Renal pelvis (tissue), 4 donors: ENCODE results near the gene ANKS6. TPM values are rescaled to one million over a fixed set of nuclear protein-coding genes. Genes with fewer than 3 reads are reported as not detected.

ENCODE experiments used
- DNase-seq: peaks from one replicate; pipeline ENCODE4 v3.0.0-alpha.2; 2013
- polyA plus RNA-seq, 3 donors: library from polyadenylated mRNA; unstranded; fragments of 120-200 nt; gene quantifications; one replicate each; pipeline ENCODE4 v1.2.1, GENCODE V29; 2013; ENCODE audit not compliant: insufficient read length in 3 of 3

ANKS6 gene
- polyA plus RNA-seq, 3 donors: 25.7 to 32.7 (median 30.0) TPM

DNA sequence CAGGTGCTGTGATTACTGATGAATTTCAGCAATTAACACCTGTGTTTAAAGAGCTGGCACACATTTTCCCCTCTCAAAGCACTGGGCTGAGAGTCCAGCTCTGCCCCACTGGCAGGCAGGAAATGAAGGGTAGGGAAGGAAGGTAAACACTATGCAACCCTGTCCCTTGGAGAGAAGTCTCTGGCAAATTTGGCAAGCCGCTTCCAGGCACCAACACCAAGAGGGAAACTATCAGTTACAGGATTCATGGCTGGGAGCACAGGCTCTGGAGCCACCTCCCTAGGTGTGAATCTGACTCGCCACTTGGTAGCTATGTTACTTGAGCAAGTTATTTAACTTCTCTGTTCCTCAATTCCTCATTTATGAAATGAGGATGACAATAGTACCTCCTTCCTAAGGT, 3.3 kb downstream of the ANKS6 start:
- no peak for DNase-seq

DNA sequence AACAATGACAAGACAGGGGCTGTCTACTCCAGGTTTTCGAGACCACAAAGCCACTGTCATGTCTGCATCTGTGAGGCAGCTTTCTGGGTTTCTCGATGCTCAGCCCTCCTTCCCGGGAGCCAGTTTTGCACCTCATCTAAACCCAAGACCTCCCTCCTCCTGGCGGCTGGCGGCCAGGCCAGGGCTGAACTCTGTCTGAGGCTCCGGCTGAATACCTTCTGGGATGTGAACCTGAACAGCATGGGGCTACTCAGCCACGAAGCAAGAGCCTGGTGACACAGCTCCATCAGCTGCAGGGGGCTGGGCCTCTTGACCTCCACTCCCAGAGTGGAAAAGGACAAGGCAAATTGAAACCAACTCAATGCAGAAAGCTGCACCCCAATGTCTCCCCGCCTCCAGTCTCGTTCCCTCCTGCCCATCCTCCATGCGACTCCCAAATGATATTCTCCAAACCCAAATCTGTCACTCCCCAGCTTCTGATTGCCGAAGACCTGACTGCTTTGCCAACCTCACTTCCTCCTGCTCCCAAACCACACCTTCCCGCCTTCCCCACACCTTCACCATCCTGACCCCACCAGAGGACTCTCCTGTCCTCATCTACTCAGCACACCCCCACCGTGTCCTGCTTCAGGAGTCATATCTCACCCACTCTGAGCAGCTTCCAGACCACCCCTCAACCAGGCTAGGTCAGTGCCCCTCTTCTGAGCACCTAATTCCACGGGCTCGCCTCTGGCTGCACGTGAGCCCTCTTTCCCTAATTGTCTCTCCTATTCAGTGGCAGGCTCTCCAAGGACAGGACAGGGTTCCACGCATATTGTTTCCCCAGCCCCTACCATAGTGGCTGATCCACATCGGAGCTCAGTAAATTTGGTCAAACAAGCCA, 4.5 kb downstream of the ANKS6 start:
- peak; percentile 68 for DNase-seq

DNA sequence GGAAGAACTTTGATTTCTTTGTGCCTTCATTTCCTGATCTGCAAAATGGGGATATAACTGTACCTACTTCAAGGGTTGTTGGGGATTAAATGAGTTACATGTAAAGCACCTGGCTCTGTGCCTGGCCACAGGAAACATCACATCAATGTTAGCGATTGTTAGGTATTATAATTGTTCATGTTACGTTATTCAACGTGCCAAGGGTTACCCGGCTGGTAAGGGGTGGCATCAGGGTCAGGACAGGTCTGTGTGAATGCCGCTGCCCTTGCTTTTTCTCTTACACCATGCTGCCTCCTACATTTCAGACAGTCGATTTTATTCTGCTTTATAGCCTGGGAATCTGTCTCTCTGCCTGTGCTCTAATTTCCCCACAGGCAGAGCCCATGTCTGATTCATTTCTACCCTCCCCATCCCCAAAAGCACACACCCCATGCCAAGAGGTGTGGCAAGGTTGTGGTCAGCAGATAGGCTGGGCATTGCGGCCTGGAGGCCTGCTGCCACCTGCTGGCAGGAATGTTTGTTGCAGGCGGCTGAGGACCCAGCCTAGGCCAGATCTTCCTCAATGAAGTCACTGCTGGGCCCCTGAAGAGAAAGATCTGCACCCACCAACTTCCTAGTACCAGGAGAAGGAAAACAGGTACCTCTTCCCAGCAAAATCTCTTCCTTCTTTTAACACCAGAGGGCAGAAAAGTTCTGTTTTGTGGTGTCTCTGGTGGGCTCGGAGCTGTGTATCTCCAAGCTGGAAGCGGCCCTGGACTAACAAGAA, 5.3 kb downstream of the ANKS6 start:
- peak; percentile 73 for DNase-seq

DNA sequence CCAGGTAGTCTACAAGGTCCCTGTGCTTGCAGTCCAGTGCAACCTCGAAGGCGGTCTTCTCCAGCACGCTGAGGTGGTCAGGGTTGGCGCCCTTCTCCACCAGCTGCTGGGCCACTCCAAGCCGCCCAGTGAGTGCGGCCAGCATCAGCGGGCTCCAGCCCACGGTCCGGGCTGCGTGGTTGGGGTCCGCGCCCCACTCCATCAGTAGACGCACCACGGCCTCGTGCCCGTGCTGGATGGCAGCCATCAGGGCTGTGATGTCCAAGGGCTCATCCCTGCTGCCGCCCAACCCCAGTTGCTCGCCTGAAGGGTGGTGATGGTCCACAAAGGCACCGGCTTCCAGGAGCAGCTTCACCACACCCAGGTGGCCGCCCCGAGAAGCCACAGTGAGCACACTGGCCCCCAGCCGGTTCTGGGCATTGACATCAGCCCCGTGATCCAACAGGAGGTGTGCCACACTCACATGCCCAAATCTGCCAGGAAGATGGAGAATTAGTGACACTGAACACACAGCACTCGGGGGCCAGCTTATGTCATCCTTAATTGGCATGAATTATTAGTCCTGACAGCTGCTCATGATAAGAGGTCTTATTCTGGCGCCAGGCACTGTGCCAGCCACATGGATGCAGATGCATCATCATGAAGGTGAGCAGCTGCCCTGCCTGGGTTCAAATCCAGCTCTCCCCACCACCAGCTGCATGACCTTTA, 6.1 kb downstream of the ANKS6 start:
- DNase-seq: no peak

DNA sequence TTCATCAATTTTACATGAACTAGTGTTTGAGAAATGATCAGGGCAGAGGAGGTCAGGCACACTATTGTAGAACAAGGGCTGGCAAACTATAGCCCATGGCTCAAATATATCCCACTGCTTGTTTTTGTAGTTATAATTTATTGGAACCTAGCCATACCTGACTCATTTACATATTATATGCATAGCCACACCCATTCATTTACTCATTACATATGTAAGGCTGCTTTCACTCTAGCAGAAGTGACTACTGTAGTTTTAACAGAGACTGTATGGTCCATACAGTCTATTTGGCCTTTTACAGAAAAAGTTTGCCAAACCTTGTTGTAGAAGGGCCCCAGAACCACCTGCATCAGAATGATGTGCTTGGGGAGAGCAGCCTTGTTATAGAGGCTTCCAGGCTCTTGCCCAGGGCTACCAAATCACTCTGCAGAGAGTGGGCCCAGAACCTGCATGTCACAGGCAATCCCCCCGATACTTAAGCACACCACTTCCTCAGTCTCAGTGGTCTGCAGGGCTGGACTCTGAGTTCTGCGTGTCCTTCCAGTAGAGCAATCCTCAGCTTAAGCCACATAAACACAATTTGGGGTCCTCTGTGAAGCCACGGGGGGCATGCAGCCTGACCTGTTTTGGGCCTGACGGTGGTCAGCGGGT, 6.7 kb downstream of the ANKS6 start:
- no peak for DNase-seq

DNA sequence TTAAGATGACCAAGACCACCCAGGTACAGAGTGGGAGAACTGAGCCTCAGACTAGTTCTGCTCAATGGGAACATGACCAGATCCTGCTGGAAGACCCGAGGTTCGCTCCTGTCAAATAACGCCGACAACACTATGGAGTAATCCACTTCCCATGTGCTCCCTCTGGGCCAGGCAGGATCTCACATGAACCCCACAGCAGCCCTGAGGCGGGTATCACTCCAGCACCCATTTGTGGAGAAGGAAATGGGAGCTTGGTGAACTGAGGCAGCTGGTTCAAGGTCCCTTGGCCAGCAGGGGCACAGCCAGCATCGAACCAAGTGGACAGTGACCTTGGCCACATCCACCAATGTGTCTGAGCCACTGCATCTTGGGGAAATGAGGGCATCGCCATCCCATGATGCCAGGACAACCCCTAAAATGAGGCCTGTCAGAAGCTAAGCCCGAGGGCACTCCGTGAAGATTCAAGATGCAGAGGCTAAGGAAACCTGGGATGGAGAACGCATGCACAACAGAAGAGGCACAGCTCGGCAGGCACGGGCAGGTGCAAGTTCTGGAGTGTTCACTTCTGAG, 8.5 kb downstream of the ANKS6 start:
- DNase-seq: no peak

DNA sequence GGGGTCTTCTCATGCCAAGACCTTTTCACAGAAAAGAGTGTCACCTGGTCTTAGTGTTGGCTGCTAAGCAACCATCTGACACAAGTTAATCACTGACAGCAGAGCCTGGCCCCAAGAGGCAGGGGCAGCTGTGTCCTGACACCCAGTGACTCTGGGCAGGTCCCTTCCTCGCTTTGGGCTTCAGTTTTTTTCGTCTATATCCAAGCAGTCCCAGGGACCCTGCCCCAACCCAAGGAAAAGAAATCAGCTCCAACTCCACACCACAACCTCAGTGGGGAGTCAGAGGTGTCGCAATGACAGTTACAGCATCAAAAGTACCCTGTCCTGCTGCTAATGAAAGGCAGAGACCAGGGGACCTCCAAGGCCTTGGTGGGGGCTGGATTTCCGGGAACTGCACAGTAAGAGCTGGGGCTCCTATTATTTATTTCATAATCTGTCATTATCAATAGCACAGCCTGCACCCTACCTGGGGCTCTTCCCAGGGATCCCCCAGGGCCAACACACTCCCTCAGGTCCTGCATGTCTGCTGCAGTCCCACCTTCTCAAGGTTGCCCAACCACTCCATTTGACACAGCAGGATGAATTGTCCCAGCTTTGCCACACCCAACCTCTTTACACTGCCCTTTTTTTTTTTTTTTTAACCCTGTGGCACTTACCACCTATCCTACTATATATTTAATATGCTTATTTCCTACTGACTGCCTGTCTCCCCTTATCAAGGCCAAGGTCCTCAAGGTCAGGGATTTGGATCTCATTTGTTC, 9.4 kb downstream of the ANKS6 start:
- DNase-seq: no peak

DNA sequence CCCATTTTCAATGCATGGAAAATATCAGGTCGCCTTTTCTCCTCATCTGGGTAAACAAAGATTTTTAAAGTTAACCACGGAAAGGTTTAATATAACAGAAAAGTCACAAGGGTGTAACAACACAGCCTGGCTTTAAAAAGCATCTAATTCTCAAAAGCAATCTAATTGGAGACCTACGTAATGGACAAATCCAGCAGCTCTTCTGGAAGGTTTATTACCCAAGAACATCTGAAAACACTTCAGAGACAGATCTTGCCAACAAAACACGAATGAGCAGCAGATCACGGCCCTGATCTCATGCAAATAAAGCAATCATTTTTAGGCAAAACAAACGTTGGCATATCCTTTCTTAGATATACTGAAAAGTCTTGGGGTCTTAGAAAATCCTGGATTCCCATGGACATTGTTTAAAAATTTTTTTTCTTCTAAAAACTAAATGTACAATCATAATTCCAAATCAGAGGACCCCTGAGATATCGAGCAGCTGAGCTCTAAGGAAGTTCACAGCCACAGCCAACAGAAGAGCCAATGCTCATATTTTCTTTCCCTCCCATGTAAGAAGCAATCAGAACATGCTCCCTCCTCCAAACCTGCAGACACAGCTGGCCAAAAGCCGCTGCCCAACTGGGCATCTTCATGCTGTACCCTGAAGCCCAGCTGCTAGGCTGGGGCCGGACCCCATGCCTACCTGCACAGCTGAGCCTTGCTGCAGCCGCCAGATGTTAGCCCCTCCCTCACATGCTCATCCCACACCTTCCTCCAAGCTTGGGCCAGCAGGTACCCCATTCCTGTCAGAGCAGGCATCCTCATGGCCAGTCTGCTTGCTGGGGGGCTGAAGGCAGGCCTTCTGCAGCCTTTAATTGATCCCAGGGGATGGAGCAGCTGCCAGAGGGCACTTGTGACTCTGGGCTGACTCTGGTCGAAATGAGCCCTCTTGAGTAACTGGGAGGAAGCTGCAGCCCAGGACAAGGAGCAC, 11.2 kb downstream of the ANKS6 start:
- DNase-seq: no peak

DNA sequence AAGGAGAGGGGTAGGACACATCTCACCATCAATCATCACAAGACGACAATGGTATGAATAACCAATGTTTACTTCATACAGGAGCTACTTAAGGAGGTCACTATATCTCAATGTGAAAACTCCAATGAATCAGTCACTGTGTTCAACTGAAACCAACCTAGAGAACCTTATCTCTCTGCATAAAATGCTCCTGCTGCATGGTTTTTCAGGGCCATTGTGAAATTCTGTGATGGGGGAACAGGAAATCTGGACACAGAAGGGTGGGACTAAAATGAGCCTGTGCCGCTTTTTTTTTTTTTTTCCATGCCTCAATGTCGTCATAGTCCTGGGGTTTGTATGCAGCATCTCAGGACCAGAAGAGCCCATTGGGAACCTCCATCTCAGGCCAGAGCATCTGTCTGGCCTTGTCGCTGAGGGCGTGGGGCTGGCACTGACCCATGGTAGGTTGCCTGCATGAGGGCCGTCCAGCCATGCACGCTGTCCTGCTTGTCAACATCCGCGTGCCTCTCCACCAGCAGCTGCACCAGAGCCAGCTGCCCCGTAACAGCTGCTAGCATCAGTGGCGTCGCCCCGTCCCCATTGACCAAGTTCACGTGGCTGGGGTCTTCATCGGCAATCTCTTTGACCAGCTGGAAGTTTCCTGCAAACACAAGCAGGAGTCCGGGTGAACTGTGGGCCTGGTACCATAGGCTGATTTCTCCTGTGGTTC, 12.7 kb downstream of the ANKS6 start:
- DNase-seq: no peak

DNA sequence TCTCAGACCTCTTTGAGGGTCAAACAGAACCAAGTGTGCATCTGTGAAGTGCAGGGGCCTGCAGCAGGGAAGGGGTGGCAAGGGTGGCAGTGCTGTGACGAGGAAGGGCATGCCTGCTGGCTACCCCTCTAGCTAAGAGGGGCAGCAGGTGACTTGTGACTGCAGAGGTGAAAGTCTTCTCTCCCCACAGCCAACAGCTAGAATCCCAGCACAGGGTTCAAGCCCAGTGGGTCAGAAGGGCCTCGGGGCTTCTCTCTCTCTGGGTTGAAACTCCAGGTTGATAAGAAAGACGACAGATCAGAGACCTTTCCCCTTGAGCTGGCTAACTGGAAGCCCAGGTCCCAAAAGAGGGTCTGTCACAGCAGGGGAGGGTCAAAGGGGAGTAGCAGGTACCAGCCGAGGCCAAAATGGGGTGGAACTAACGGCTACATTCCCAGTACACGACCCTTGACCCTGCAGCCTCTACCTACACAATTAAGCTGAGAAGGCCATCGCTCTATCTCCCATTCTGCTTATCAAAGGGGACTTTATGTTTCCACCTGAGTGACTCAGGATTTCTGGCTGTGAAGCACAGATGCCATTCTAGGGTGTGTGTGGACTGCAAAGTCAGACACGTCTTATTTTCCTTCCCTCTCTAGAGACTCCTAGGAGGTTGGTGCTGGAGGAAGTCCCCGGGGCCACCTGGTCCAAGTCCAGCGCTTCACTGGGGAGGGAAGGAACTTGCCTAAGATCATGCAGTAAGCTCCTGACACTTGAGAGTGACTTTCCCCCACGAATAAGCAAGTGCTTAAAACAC, 14.6 kb downstream of the ANKS6 start:
- DNase-seq: no peak

DNA sequence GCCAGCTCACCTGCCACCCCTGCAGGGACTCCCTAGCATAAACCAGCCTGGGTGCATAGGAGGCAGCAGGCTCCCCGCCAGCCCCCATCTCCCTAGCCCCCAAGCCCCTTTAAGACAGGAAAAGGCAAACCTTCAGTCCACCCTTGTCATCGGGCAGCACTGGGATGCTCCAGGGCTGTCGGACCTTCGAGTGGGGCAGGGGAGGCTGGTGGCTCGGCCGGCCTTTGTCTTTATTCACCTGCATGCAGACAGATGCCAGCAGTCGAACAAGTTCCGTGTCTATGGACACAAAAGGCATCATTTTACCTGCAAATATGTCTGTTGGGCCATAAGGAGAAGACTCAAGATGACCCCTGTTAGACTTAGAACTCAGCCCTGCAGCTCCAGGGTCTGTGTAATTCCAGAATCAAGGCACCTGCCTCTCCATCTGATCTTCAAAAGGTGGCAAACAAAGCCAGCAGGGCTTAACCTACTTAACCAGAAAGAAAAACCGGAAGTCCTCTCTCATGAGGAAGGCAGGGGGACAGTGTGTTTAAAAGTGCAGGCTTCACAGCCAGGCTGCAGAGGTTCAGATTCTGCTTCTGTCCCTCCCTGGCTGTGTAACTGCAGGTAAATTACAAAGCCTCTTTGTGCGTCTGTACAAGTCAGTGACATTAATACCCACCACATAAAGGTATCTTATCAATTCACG, 16.2 kb downstream of the ANKS6 start:
- no peak for DNase-seq

DNA sequence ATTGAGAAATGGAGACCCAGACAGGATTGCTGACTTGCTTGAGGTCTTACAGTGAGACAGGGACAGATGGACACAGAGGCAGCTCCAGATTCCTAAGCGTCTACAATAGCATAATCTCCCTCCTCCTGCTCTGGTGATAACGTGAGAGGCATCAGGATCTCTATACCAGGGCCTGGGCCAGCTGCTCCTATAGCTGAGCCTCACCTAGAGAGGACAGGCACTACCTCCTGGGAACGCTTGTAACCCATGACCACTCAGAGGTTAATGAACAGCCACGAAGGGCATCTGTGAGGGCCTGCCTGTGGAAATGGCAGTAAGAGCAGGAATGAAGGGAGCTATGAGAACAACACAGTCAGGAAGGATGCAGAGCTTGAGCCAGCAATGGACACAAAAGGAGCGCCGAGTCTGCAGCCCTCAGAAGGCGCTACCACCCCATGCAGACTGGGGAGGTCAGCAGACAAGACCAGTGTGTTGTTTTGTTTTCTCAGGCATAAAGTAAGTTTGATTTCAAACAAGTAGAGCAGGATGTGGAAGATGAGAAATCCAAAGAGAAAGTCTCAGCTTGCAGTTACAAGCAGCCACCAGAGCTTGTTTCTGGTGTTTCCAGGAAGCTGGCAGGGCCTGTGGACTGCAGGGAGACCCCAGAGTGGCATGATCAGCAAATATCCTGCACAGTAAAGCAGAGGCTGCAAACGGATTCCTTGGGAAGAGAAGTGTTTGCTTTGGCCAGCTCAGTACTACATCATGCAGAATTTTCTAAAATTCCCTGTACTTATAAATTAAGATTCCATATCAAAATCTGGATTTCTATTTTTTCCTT, 17.4 kb downstream of the ANKS6 start:
- DNase-seq: peak; percentile 42

DNA sequence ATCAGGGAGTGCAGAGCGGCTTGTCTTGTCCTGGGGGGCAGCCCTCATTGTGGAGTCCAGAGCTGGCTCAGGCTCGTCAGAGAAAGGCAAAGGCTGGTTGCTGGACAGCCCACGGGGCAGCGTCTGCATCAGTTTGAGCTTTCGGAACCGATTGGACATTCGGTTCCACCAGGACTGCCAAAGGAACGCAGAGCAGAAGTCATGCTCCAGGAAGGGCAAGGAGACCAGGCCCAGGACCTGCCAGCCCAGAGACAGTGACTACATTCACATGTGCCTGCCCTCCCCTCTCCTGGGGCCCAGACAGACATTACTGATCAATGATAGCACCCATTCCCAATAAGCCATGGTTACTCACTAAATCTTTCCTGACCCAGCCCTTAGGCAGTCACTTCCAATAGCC, 18.1 kb downstream of the ANKS6 start:
- DNase-seq: no peak

DNA sequence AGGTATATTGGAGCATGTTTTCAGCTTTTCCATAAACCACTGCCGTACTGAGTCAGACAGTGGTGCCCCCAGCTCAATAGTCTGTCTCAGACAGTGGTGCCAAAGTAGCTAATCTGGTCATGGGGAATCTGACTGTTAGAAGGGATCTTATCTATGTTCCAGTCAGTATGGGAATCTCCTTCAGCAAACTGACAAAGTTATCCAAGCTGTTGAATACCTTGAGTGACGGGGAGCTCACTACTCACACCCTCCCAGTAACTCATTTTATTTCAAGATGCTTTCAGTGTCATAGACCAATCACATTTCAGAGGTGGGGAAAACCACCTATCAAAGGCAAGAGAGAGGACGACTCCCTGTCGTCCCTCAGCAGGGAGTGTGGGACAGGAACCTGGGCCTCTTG, 18.7 kb downstream of the ANKS6 start:
- no peak for DNase-seq

DNA sequence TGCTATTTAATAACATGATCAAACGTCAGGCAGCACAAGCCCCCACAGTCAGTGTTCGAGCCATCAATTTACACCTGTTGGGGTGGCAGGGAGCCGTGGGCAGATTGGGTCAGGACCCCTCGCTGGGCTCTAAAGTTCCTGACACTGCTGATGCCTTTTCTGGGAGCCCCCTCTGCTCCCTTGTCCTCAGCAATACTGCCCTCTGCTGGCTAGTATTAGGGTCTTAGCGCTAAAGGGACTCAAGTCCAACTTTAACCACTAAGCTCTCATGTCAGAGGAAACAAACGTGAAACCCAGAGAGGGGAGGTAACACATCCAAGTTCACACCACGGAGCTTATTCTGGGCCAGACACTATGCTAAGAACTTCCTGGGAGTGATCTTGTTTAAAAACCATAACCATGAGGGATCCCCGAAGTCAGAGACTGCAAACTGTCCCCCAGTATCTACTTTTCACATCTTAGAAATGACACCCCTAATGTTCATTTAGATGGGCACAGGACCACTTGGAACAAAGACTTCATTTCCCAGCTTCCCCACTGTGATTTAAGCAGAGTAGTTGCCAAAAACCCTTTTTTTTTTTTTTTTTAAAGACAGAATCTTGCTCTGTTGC, 20.4 kb downstream of the ANKS6 start:
- DNase-seq: peak; percentile 61

DNA sequence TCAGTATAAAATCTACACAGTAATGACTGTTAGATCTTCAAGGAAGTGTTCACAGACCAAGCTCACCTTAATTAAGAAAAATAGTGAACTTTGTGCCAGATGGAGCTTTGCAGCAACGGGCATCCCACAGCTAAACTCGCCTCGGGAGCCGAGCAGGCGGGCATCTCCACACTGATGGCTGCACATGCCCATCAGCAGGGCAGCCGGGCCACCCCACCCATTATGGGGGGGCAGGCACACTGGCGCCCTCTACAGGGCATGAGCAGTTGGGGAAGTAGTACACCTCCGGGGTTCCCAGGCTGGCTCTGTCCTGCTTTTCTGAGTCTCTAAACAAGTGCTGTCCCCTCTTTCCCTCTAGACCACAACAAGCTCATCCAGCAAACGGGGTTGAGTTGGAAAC, 21.6 kb downstream of the ANKS6 start:
- no peak for DNase-seq
